Activated naive CD4-positive, alpha-beta T cell (primary cell): Measurements from ENCODE around the gene FIGLA.

ENCODE experiments used
- DNase-seq, 4 experiments: peaks; one replicate each; lab custom pipeline; 2025; lab: John Stamatoyannopoulos, UW

FIGLA gene

GRCh38 chr2:70790136-70790828 lies at the start of gene FIGLA:
FIGLA (minus strand) TSS chr2:70790643; CDS start chr2:70790638, 5 bp downstream.
- DNase-seq, result no peak

- DNase-seq, result no peak
Measured at GRCh38 chr2:70837980-70838925, 47.8 kb upstream of the FIGLA start.

- no peak for DNase-seq
Measured at GRCh38 chr2:70835643-70836042, 45.2 kb upstream of the FIGLA start, which contains the start of gene CD207. CD207 (minus strand) TSS chr2:70835816; CDS start chr2:70835776, 40 bp downstream.

- no peak for DNase-seq
Measured at GRCh38 chr2:70834881-70835280, 44.4 kb upstream of the FIGLA start.

- no peak for DNase-seq
Measured at GRCh38 chr2:70834106-70834505, 43.7 kb upstream of the FIGLA start.

- no peak for DNase-seq
Measured at GRCh38 chr2:70833246-70833645, 42.8 kb upstream of the FIGLA start.

GRCh38 chr2:70832386-70832785 lies 41.9 kb upstream of the FIGLA start:
- no peak for DNase-seq

GRCh38 chr2:70831861-70832260 lies 41.4 kb upstream of the FIGLA start:
- DNase-seq, result no peak

- DNase-seq, result no peak
Measured at GRCh38 chr2:70830366-70830765, 39.9 kb upstream of the FIGLA start.

GRCh38 chr2:70829916-70830315 lies 39.5 kb upstream of the FIGLA start:
- DNase-seq, result no peak

- no peak for DNase-seq
Measured at GRCh38 chr2:70828914-70829824, 38.7 kb upstream of the FIGLA start.

GRCh38 chr2:70828115-70828514 lies 37.7 kb upstream of the FIGLA start:
- DNase-seq, result no peak

GRCh38 chr2:70827388-70827787 lies 36.9 kb upstream of the FIGLA start:
- DNase-seq, result no peak

GRCh38 chr2:70826696-70827350 lies 36.4 kb upstream of the FIGLA start:
- DNase-seq, result no peak

- DNase-seq, result no peak
Measured at GRCh38 chr2:70823249-70823648, 32.8 kb upstream of the FIGLA start.

GRCh38 chr2:70822843-70823242 lies 32.4 kb upstream of the FIGLA start:
- DNase-seq, result no peak

- DNase-seq, result no peak
Measured at GRCh38 chr2:70820499-70820898, 30.1 kb upstream of the FIGLA start, which contains the start of gene CLEC4F. CLEC4F (minus strand) TSS chr2:70820599; CDS start chr2:70820523, 76 bp downstream.

GRCh38 chr2:70817284-70817954 lies 27.0 kb upstream of the FIGLA start:
- no peak for DNase-seq

GRCh38 chr2:70816726-70817125 lies 26.3 kb upstream of the FIGLA start:
- no peak for DNase-seq
